GM18505 (cell line): ENCODE data around the gene CHCHD6.
A peak's percentile ranks its signal among the peaks of the same experiment; 100 is the strongest.

Experiments used
- ATAC-seq: cut with Tn5 transposase; IDR thresholded peaks from one replicate; pipeline ENCODE4 v1.9.1; 2021; ENCODE audit not compliant: unreplicated experiment
- POLR2A ChIP-seq: IDR thresholded peaks from 4 replicates; pipeline ENCODE4 v1.6.1; 2011; ENCODE audit warnings: borderline replicate concordance; ENCODE audit not compliant: insufficient read depth, insufficient read length; ENCODE audit errors: extremely low read depth

Gene CHCHD6

DNA sequence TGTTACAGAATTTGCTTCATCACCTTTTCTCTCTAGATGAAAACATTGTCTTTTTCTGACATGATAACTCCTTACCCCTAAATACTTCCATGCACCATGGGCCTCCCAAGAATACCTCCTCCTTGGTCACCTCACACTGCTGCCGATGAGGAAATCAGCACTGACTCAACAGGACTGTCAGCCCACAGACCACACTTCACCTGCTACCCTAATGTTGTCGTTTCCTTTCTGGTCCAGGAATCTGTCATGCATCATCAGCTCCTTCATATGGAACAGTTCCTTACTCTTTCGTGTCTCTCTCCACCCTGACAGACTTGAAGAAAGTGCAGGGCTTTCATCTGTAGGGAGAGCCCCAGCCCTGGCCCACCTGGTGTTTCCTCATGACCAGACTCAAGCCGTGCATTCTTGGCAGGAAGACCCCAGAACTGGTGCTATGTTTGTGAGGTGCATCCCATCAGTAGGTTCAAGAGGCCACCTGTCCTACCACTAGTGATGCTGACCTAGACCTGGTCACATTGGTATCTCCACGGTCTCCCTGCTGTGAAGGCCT, 237.8 kb downstream of the CHCHD6 start:
- no peak for TF ChIP-seq POLR2A
- no peak for ATAC-seq

DNA sequence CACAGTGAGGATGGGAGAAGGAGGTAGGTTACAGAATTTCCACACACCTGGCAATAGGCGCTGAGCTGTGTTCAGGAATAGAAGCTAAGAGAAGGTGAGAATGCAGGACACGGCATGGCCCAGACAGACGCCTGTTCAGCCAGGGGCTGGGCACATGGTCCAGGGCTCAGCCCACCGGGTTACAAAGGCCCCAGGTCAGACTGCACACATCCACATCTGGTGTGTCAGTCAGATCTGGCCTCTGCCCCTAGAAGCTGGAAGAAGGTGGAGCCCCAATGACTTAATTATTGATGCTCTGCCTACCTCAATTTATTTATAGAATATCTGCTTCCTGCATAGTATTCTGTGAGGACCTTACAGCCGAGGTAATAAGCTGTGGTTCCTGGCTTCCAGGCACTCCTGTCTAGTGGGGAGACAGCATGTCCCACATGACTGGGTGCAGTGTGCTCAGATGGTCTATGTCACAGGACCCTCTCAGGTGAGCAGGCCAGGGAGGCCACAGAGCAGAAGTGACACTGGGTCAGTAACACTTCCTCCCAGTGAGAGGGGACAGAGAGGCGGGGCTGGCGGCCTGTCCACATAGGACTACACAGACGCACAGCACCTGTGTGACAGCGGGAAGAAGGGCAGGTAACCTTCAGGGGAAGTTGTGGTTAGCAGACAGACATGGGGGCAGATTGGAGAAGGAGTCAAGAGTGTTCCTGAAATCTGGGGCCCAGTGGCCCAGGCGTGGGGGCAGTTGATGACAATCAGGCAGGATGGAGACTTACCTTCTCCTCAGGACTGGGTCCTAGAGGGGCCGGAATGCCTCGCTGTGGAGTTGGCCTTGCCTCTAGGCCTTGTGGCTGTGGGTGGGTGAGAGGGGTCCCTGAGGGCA, 240.3 kb downstream of the CHCHD6 start:
- TF ChIP-seq POLR2A = no peak
- no peak for ATAC-seq

DNA sequence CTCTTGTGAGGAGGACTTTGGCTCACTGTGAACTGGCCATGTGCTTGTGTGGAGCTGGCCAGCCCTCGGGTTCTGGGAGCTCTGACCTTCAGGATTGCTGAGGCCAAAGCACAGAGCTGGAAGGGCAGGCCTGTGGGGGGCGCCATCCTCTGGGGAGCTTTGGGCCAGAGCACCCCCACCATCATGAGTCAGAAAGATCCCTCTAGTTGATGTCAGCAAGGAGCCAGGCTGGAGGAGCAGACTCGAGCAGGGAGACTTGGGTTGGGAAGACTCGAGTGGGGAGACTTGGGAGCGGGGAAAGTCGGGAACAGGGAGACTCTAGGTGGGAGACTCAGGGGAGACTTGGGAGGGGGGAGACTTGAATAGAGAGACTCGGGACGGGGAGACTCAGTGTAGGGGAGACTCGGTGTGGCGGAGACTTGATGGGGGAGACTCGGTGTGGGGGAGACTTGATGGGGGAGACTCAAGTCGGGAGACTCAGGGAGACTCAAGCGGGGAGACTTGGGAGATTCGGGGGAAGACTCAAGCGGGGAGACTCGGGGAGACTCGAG, 241.2 kb downstream of the CHCHD6 start:
- no peak for ATAC-seq
- TF ChIP-seq POLR2A = no peak

DNA sequence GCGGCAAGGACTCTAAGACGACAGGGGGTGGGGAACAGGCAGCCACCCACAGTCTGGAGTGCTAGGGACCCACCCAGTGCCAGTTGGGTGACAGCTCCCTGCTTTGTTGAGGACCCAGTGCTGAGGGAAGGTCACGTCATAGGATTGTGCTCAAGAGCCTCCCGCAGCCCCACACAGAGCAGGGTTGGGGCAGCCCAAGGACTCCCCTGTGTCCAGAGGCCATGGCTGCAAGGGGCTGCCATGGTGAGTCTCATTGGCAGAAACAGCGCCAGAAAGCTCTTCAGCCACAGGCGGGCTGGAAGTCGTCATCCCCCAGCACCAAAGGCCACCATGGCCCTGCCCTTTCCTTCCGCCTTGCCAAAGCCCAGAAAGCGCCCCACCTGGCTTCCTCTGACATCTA, 241.9 kb downstream of the CHCHD6 start:
- TF ChIP-seq POLR2A = no peak
- ATAC-seq = no peak

DNA sequence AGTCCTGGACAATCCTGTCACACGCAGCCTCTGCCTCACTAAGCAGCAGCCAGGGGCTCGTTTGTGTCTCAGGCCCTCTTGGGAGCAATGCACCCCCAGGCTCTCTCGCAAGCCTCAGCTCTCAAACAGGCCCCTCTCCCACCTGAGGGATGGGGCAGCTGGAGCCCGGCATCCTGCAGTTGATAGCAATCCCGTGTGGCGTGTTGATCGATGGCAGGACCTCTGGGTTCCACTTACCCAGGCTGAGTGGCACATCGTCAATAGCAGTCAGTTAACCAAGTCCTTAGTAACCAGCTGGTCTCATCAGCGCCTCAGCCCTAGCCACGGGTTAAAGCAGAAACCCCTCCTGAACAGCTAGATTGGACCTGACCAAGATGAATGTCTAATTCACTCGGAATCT, 242.4 kb downstream of the CHCHD6 start:
- ATAC-seq = no peak

DNA sequence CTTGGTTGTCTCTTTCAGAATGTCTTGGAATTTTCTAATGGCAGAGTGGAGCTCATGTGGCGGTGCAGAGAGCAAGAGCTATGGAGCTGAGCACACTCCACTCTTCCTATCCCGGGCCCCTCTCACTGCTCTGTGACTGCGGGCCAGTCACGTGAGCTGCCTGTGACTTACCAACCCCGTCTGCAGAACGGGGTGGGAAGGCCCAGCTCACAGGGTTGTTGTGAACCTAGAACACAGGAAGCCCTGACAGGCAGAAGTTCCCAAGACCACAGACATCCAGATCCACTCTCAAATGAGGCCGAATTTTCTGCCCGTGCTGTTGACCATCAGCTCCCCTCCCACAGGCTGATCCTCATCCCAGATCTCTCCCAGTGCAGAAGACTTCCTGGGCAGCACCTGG, 243.4 kb downstream of the CHCHD6 start:
- ATAC-seq = no peak
- no peak for TF ChIP-seq POLR2A

More for the DNA sequence above, 242.4 kb downstream of the CHCHD6 start:
- TF ChIP-seq POLR2A = no peak

DNA sequence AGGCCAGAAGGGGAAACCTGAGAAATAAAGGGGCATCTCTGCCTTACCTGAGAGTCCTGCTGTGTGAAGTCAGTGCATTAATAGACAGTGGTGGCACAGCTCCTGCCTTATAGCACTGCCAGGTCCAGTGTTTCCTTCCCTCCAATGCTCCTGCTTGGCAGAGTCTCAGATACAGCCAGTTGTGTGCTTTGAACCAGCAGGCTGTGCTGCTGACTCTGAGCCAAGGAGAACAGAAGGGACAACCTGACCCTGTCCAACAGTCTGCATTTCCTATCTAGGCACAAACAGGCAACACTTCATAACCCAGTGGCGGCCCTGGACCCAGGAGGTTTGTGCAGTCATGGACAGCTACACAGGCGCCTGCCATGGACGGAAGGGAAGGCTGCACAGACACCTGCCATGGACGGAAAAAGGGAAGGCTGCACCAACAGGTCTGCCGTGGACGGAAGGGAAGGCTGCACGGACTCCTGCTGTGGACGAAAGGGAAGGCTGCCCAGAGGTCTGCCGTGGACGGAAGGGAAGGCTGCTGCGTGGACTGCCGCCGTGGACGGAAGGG, 245.0 kb downstream of the CHCHD6 start:
- no peak for TF ChIP-seq POLR2A
- no peak for ATAC-seq

DNA sequence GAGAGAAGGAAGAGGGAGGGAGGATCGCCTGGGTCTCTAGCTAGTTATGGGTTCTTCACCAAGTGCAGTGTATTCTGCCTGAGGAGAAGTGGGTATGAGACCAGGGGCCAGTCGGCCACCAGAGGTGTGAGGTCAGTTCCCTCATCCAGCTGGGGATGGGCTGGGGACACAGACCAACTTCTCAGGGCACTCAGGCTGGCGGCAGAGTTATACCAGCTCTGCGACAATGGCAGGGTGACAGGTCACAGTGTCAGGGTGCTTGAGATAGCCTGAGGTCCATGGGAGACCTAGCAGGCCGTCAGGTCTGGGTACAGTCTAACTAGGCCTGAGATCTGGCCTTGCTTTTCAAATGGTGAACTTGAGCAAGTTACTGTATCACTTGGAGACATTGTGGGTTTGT, 247.5 kb downstream of the CHCHD6 start:
- TF ChIP-seq POLR2A = no peak
- no peak for ATAC-seq

DNA sequence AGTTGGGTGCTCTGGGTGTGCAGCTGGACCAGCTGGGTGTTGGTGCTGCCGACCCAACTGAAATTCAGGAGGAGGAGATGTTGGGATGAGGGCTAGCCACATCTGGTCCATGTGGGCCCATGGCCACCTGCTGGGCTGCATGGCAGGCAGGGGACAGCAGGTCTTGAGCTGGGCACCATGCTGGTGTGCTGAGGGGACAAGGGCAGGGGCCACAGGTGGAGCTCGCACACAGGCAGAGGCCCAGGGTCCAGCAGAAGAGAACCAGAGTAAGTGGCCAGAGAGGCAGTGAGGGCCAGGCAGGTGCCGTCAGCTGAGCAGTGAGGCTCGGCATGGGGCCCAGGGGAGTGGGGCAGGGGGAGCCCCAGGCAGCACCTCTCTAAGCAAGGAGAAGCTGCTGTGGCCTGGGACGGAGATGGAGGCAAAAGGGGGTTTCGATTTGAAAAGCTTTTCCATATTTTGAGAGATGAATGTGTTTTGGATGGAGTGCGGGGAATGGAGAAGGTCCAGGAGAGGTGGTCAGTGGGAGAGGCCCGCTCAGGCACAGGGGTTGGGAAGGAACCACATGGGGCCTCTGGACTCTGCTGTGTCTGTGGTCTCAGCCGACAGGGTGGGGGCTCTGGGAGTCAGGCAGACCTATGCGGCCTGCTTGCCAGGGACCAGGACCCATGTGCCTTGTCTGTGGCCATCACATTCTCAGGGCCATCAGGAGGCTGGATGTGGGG, 248.4 kb downstream of the CHCHD6 start:
- TF ChIP-seq POLR2A = no peak
- no peak for ATAC-seq

DNA sequence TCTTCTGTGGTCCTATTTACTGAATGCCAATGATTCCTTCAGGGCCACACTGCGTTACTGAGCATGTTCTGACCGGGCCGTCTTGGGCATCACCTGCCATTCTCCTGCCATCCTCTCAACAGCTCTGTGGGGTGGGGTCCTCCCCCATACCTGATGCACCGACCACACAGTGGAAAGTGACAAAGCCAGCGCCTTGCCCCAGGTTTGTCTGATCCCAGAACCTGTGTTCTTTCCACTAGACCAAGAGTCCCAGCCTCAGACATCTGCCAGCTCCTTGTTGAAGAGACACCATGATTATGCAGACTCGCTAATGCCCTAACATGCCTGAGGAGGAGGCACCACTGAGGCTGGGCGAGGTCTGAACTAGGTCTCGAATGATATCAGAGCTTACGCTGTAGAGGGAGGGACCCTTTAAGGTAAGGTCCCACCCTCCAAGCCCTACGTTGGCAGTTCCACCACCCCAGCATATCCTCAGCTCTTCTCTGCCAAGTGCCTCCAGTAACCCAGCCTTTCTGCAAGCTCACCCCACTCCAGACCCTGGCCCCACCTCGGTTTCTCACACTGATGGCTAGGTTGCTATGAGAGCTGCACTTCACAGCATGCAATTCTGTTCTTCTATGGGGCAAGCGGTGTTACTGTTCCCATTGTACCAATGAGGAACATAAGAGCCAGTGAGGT, 249.1 kb downstream of the CHCHD6 start:
- ATAC-seq = no peak
- no peak for TF ChIP-seq POLR2A

DNA sequence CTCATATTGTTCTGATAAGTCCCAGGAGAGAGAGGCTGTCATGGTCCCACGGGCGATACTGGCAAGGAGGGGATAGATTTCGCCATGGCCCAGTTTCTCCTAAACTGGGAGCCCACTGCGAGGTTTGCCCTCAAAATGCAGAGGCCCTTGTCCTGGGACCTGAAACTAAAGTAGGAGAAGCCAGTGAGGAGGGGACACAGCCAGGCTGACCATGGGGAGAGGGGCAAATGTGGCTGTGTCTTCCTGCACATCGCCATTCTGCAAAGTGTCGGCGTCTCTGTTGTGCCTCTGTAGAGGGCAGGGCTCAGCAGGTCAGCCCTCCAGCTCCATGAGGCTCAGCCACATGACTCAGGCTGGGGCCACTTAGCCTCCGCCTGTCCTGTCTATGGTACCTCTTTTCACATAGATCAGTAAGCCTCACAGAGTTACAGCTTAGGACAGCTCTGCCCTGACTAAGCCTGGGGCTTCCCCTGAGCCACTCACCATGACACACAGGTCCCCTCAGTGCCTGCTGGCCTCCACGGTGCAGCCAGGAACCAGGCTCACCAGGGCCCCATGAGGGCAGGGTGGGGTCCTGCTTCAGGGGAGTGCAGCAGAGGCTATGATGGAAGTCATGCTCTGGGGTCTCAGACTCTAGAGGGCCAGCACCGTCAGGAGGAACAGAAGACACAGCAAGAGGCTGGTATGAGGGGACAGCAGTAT, 250.3 kb downstream of the CHCHD6 start:
- ATAC-seq = peak; percentile 67
- no peak for TF ChIP-seq POLR2A
